Liver (tissue), 9 donors: ENCODE measurements around the gene C10orf62. TPM values are rescaled to one million over a fixed set of nuclear protein-coding genes. Genes with fewer than 3 reads are reported as not detected.

Experiments used
- DNase-seq: peaks from one replicate; pipeline ENCODE4 v3.0.0-alpha.2; 2017; ENCODE audit warnings: low spot score
- H3K27ac ChIP-seq, 2 donors: one replicate each; pipeline ENCODE4 v1.7.0; 2013; ENCODE audit warnings: inconsistent platforms in 2 of 2, low read length in 2 of 2, control low read depth in 1 of 2, low read depth in 1 of 2, mild to moderate bottlenecking in 1 of 2
- H3K27me3 ChIP-seq, 4 donors: one replicate each; pipeline versions ENCODE4 v1.6.1 to v1.7.0; 2013; ENCODE audit warnings: low read length in 3 of 4, inconsistent platforms in 1 of 4, mild to moderate bottlenecking in 1 of 4, moderate library complexity in 1 of 4; ENCODE audit not compliant: control insufficient read depth in 4 of 4, insufficient read depth in 4 of 4
- H3K36me3 ChIP-seq, 4 donors: one replicate each; pipeline versions ENCODE4 v1.6.1 to v1.7.0; 2013; ENCODE audit warnings: low read length in 3 of 4, mild to moderate bottlenecking in 3 of 4, low read depth in 1 of 4, moderate library complexity in 1 of 4; ENCODE audit not compliant: control insufficient read depth in 4 of 4, insufficient read depth in 3 of 4
- H3K4me1 ChIP-seq, 4 donors: one replicate each; pipeline versions ENCODE4 v1.6.1 to v1.7.0; 2013; ENCODE audit warnings: low read length in 3 of 4, mild to moderate bottlenecking in 3 of 4, moderate library complexity in 1 of 4; ENCODE audit not compliant: control insufficient read depth in 4 of 4, insufficient read depth in 4 of 4
- H3K4me3 ChIP-seq, 3 donors: one replicate each; pipeline versions ENCODE4 v1.6.1 to v1.7.0; 2013; ENCODE audit warnings: low read length in 3 of 3, control low read depth in 1 of 3, low read depth in 1 of 3, mild to moderate bottlenecking in 1 of 3
- H3K9ac ChIP-seq, 2 donors: one replicate each; pipeline ENCODE4 v1.7.0; 2013; ENCODE audit warnings: low read length in 2 of 2, mild to moderate bottlenecking in 2 of 2, moderate library complexity in 2 of 2, control low read depth in 1 of 2, low read depth in 1 of 2
- H3K9me3 ChIP-seq, 4 donors: one replicate each; pipeline versions ENCODE4 v1.6.1 to v1.7.0; 2013; ENCODE audit warnings: low read length in 3 of 4; ENCODE audit not compliant: control insufficient read depth in 4 of 4
- EGR1 ChIP-seq, 2 donors: IDR thresholded peaks; 2 replicates each; pipeline ENCODE4 v1.6.1; 2016 to 2018; ENCODE audit warnings: antibody characterized with exemption in 2 of 2, low read depth in 2 of 2
- FOXA1 ChIP-seq: IDR thresholded peaks from 2 replicates; pipeline ENCODE4 v1.6.1; 2016; ENCODE audit warnings: antibody characterized with exemption
- FOXA2 ChIP-seq: IDR thresholded peaks from 2 replicates; pipeline ENCODE4 v1.6.1; 2016; ENCODE audit warnings: antibody characterized with exemption
- GABPA ChIP-seq, 2 donors: IDR thresholded peaks in 1 of 2; conservative IDR thresholded peaks in 1 of 2; 2 replicates each; pipeline ENCODE4 v1.6.1; 2016; ENCODE audit warnings: antibody characterized with exemption in 2 of 2, mild to moderate bottlenecking in 1 of 2, moderate library complexity in 1 of 2
- HNF4A ChIP-seq, 2 donors: conservative IDR thresholded peaks; 2 replicates each; pipeline ENCODE4 v1.6.1; 2016; ENCODE audit warnings: antibody characterized with exemption in 2 of 2, mild to moderate bottlenecking in 2 of 2
- HNF4G ChIP-seq: IDR thresholded peaks from 2 replicates; pipeline ENCODE4 v1.6.1; 2016; ENCODE audit warnings: antibody characterized with exemption
- JUND ChIP-seq, 2 donors: IDR thresholded peaks; 2 replicates each; pipeline ENCODE4 v1.6.1; 2016; ENCODE audit warnings: antibody characterized with exemption in 2 of 2
- NR2F2 ChIP-seq: IDR thresholded peaks from 2 replicates; pipeline ENCODE4 v1.6.1; 2016; ENCODE audit warnings: antibody characterized with exemption
- RAD21 ChIP-seq, 2 donors: IDR thresholded peaks; 2 replicates each; pipeline ENCODE4 v1.6.1; 2016; ENCODE audit warnings: antibody characterized with exemption in 2 of 2, mild to moderate bottlenecking in 2 of 2
- RXRA ChIP-seq, 2 donors: IDR thresholded peaks; 2 replicates each; pipeline ENCODE4 v1.6.1; 2017 to 2018; ENCODE audit warnings: antibody characterized with exemption in 2 of 2, mild to moderate bottlenecking in 1 of 2
- SP1 ChIP-seq: IDR thresholded peaks from 2 replicates; pipeline ENCODE4 v1.6.1; 2018; ENCODE audit warnings: antibody characterized with exemption, mild to moderate bottlenecking
- TAF1 ChIP-seq: conservative IDR thresholded peaks from 2 replicates; pipeline ENCODE4 v1.6.1; 2016; ENCODE audit warnings: antibody characterized with exemption, mild to moderate bottlenecking
- YY1 ChIP-seq: IDR thresholded peaks from 2 replicates; pipeline ENCODE4 v1.6.1; 2016; ENCODE audit warnings: antibody characterized with exemption, mild to moderate bottlenecking
- WGBS: extraction: QIAGEN DNeasy Blood & Tissue Kit; methylation state at CpG from one replicate; pipeline ENCODE4 v1.1.7; 2013; 5-methylcytosine and 5-hydroxymethylcytosine counted together
- polyA plus RNA-seq, 2 donors: library from polyadenylated mRNA; stranded (reverse) in 1 of 2; unstranded in 1 of 2; fragments of 200-250 nt in 1 of 2; fragments of >200 nt in 1 of 2; fragmentation: Nextera tagmentation in 1 of 2; extraction: Ambion mirVana in 1 of 2; gene quantifications; one replicate each; pipeline versions ENCODE4 v1.2.1 to v1.2.3, GENCODE V29; 2013 to 2015
- total RNA-seq, 2 donors: library from RNA; depleted of rRNA; stranded (reverse); fragments of >200 nt; gene quantifications; one replicate each; pipeline ENCODE4 v1.2.3, GENCODE V29; 2014
- TF ChIP-seq, protein P1 (sequence below): IDR thresholded peaks from 2 replicates; pipeline ENCODE4 v1.6.1; 2016; ENCODE audit warnings: antibody characterized with exemption, mild to moderate bottlenecking
- TF ChIP-seq, protein P2 (sequence below): IDR thresholded peaks from 2 replicates; pipeline ENCODE4 v1.6.1; 2016; ENCODE audit warnings: antibody characterized with exemption
- TF ChIP-seq, protein P3 (sequence below): IDR thresholded peaks from 2 replicates; pipeline ENCODE4 v1.6.1; 2016; ENCODE audit warnings: antibody characterized with exemption
- TF ChIP-seq, protein P4 (sequence below): fragments of 150-350 bp; IDR thresholded peaks from 2 replicates; pipeline ENCODE4 v1.5.1; 2017; ENCODE audit warnings: improper control_type of control experiment, low read depth, low read length; ENCODE audit not compliant: missing input control
- TF ChIP-seq, protein P5 (sequence below): IDR thresholded peaks from 2 replicates; pipeline ENCODE4 v1.6.1; 2016; ENCODE audit warnings: antibody characterized with exemption
- donor health status: healthy.
- donor health status: healthy.
- donor health status: healthy.
- donor health status: healthy.
- donor health status: healthy.

The C10orf62 gene
- total and polyA plus RNA-seq, 4 donors = 0.16 to 3.0 (median 0.41) TPM

DNA sequence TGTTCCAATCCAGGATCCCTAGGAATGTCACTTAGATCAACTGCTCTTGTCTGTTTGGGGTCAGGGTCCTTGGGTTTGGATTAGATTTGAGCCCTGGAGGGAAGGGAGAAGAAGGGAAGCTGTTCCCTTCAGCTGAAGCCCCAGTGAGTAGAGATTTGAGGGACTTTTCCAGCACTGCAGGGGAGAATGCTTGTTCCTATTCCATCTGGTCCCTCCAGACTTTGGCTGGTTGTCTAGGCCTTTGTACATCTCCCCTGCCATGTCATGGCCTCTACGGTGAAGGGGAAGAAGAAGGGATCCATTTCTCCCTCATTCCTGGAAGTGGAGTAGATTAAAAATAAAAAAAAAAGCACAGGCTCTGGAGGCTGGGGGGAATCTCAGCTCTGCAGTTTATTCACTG, 11.1 kb downstream of the C10orf62 start:
- Histone ChIP-seq H3K9ac (no peak overlapping the region), H3K27me3 (no peaks in the 10 kb centered on the region), H3K27ac (no peak overlapping the region), H3K4me3 (no peak overlapping the region), H3K4me1 (peaks cover 3 to 10% (median 7%) of the 10 kb centered on the region in 4 donors), H3K9me3 (no peaks in the 10 kb centered on the region), H3K36me3 (peaks cover 1 to 14% (median 6%) of the 10 kb centered on the region in 4 donors)
- DNase-seq = no peak
- WGBS = 100% methylated on average over 1 of the region's 1 CpG
- no peak for TF ChIP-seq RAD21 (IDR thresholded peaks at IDR 0.05)
- no peak for TF ChIP-seq GABPA (IDR thresholded peaks at IDR 0.05 in 1 of 2, conservative IDR thresholded peaks at IDR 0.05 in 1 of 2)
- TF ChIP-seq HNF4A (conservative IDR thresholded peaks at IDR 0.05) = no peak
- no peak for TF ChIP-seq NR2F2
- no peak for TF ChIP-seq JUND (IDR thresholded peaks at IDR 0.05)
- TF ChIP-seq TAF1 = no peak
- no peak for TF ChIP-seq FOXA2
- TF ChIP-seq, protein P1, sequence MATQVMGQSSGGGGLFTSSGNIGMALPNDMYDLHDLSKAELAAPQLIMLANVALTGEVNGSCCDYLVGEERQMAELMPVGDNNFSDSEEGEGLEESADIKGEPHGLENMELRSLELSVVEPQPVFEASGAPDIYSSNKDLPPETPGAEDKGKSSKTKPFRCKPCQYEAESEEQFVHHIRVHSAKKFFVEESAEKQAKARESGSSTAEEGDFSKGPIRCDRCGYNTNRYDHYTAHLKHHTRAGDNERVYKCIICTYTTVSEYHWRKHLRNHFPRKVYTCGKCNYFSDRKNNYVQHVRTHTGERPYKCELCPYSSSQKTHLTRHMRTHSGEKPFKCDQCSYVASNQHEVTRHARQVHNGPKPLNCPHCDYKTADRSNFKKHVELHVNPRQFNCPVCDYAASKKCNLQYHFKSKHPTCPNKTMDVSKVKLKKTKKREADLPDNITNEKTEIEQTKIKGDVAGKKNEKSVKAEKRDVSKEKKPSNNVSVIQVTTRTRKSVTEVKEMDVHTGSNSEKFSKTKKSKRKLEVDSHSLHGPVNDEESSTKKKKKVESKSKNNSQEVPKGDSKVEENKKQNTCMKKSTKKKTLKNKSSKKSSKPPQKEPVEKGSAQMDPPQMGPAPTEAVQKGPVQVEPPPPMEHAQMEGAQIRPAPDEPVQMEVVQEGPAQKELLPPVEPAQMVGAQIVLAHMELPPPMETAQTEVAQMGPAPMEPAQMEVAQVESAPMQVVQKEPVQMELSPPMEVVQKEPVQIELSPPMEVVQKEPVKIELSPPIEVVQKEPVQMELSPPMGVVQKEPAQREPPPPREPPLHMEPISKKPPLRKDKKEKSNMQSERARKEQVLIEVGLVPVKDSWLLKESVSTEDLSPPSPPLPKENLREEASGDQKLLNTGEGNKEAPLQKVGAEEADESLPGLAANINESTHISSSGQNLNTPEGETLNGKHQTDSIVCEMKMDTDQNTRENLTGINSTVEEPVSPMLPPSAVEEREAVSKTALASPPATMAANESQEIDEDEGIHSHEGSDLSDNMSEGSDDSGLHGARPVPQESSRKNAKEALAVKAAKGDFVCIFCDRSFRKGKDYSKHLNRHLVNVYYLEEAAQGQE = no peak
- TF ChIP-seq, protein P2, sequence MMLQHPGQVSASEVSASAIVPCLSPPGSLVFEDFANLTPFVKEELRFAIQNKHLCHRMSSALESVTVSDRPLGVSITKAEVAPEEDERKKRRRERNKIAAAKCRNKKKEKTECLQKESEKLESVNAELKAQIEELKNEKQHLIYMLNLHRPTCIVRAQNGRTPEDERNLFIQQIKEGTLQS = no peak
- TF ChIP-seq RXRA (IDR thresholded peaks at IDR 0.05) = no peak
- no peak for TF ChIP-seq SP1
- TF ChIP-seq, protein P3, sequence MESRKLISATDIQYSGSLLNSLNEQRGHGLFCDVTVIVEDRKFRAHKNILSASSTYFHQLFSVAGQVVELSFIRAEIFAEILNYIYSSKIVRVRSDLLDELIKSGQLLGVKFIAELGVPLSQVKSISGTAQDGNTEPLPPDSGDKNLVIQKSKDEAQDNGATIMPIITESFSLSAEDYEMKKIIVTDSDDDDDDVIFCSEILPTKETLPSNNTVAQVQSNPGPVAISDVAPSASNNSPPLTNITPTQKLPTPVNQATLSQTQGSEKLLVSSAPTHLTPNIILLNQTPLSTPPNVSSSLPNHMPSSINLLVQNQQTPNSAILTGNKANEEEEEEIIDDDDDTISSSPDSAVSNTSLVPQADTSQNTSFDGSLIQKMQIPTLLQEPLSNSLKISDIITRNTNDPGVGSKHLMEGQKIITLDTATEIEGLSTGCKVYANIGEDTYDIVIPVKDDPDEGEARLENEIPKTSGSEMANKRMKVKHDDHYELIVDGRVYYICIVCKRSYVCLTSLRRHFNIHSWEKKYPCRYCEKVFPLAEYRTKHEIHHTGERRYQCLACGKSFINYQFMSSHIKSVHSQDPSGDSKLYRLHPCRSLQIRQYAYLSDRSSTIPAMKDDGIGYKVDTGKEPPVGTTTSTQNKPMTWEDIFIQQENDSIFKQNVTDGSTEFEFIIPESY = no peak
- TF ChIP-seq YY1 = no peak
- no peak for TF ChIP-seq HNF4G
- TF ChIP-seq FOXA1 = no peak
- TF ChIP-seq, protein P4, sequence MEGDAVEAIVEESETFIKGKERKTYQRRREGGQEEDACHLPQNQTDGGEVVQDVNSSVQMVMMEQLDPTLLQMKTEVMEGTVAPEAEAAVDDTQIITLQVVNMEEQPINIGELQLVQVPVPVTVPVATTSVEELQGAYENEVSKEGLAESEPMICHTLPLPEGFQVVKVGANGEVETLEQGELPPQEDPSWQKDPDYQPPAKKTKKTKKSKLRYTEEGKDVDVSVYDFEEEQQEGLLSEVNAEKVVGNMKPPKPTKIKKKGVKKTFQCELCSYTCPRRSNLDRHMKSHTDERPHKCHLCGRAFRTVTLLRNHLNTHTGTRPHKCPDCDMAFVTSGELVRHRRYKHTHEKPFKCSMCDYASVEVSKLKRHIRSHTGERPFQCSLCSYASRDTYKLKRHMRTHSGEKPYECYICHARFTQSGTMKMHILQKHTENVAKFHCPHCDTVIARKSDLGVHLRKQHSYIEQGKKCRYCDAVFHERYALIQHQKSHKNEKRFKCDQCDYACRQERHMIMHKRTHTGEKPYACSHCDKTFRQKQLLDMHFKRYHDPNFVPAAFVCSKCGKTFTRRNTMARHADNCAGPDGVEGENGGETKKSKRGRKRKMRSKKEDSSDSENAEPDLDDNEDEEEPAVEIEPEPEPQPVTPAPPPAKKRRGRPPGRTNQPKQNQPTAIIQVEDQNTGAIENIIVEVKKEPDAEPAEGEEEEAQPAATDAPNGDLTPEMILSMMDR = no peak
- TF ChIP-seq, protein P5, sequence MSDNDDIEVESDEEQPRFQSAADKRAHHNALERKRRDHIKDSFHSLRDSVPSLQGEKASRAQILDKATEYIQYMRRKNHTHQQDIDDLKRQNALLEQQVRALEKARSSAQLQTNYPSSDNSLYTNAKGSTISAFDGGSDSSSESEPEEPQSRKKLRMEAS = no peak
- TF ChIP-seq EGR1 (IDR thresholded peaks at IDR 0.05; ENCODE audit: low read depth in 2 of 2) = no peak
